GM18505 (cell line): ENCODE results near the gene KARS1.

Source experiments
- ATAC-seq: cut with Tn5 transposase; IDR thresholded peaks from one replicate; pipeline ENCODE4 v1.9.1; 2021; ENCODE audit not compliant: unreplicated experiment
- POLR2A ChIP-seq: IDR thresholded peaks from 4 replicates; pipeline ENCODE4 v1.6.1; 2011; ENCODE audit warnings: borderline replicate concordance; ENCODE audit not compliant: insufficient read depth, insufficient read length; ENCODE audit errors: extremely low read depth

KARS1 gene

GRCh38 chr16:75584108-75584507, 63.4 kb downstream of the KARS1 start:
- peak; percentile 61 for ATAC-seq

GRCh38 chr16:75579281-75579834, 68.1 kb downstream of the KARS1 start:
- ATAC-seq: no peak
- TF ChIP-seq POLR2A: no peak

More at GRCh38 chr16:75584108-75584507, 63.4 kb downstream of the KARS1 start:
- no peak for TF ChIP-seq POLR2A

GRCh38 chr16:75578725-75579124, 68.7 kb downstream of the KARS1 start:
- TF ChIP-seq POLR2A: no peak
- no peak for ATAC-seq

GRCh38 chr16:75578212-75578611, 69.3 kb downstream of the KARS1 start:
- no peak for TF ChIP-seq POLR2A
- no peak for ATAC-seq
